RWPE2 (cell line): ENCODE results near the gene CD86.
A peak's percentile ranks its signal among the peaks of the same experiment; 100 is the strongest.

ENCODE experiments used
- ATAC-seq: fragments of 200-7000 bp; cut with Tn5 transposase; 3 replicates; pipeline ENCODE4 v1.9.1; 2021; ENCODE audit warnings: low read depth
- DNase-seq: peaks from one replicate; pipeline ENCODE4 v3.0.0-alpha.2; 2020; ENCODE audit warnings: low spot score
- H3K27ac ChIP-seq: fragments of 450-650 bp; 2 replicates; pipeline ENCODE4 v1.5.1; 2017; ENCODE audit warnings: mild to moderate bottlenecking; ENCODE audit not compliant: poor library complexity, severe bottlenecking
- H3K27me3 ChIP-seq: fragments of 250-450 bp; sonication (Bioruptor Pico); 2 replicates; pipeline ENCODE4 v1.5.1; 2021; ENCODE audit warnings: mild to moderate bottlenecking, moderate library complexity; ENCODE audit not compliant: insufficient read depth, poor library complexity, severe bottlenecking
- H3K36me3 ChIP-seq: fragments of 250-450 bp; sonication (Bioruptor Pico); 2 replicates; pipeline ENCODE4 v1.5.1; 2020; ENCODE audit warnings: low read depth, mild to moderate bottlenecking, moderate library complexity
- H3K4me1 ChIP-seq: fragments of 250-450 bp; sonication (Bioruptor Pico); 2 replicates; pipeline ENCODE4 v1.5.1; 2021; ENCODE audit warnings: mild to moderate bottlenecking, moderate library complexity; ENCODE audit not compliant: insufficient read depth, poor library complexity, severe bottlenecking
- H3K4me3 ChIP-seq: fragments of 250-450 bp; sonication (Bioruptor Pico); 2 replicates; pipeline ENCODE4 v1.5.1; 2021; ENCODE audit warnings: mild to moderate bottlenecking, moderate library complexity; ENCODE audit not compliant: severe bottlenecking
- H3K9me3 ChIP-seq: fragments of 250-450 bp; sonication (Bioruptor Pico); 2 replicates; pipeline ENCODE4 v1.5.1; 2021; ENCODE audit warnings: mild to moderate bottlenecking, moderate library complexity; ENCODE audit not compliant: severe bottlenecking
- TF ChIP-seq, protein P1 (sequence below): fragments of 450-650 bp; IDR thresholded peaks from one replicate; pipeline ENCODE4 v1.5.1; 2017; ENCODE audit warnings: mild to moderate bottlenecking, moderate library complexity; ENCODE audit not compliant: poor library complexity, severe bottlenecking

Gene CD86

DNA sequence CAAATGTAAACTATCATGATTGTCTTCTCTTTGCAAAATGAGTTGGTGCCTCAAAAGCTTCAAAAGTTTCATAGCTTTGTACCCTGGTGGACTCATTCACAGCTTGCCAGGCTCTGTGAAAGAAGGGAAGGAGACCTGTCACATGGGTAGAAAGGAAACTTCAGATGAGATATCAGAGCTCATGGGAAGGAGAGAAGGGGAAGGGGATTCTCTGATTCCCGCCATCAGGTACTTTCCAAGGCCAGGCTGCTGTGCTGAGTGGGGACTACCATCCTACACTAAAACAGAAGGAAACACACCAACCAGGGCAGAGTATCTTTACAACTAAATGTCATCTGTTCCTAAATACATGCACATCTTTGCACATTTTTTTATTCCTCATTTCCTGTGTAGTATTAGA is 42.3 kb upstream of the CD86 start:
- Histone ChIP-seq H3K27me3 (no peaks in the 10 kb centered on the region), H3K36me3 (no peaks in the 10 kb centered on the region), H3K9me3 (no peaks in the 10 kb centered on the region), H3K27ac (no peak overlapping the region), H3K4me1 (peaks cover 6% of the 10 kb centered on the region), H3K4me3 (no peak overlapping the region)
- ATAC-seq (no peak), DNase-seq (no peak)
- TF ChIP-seq, protein P1, sequence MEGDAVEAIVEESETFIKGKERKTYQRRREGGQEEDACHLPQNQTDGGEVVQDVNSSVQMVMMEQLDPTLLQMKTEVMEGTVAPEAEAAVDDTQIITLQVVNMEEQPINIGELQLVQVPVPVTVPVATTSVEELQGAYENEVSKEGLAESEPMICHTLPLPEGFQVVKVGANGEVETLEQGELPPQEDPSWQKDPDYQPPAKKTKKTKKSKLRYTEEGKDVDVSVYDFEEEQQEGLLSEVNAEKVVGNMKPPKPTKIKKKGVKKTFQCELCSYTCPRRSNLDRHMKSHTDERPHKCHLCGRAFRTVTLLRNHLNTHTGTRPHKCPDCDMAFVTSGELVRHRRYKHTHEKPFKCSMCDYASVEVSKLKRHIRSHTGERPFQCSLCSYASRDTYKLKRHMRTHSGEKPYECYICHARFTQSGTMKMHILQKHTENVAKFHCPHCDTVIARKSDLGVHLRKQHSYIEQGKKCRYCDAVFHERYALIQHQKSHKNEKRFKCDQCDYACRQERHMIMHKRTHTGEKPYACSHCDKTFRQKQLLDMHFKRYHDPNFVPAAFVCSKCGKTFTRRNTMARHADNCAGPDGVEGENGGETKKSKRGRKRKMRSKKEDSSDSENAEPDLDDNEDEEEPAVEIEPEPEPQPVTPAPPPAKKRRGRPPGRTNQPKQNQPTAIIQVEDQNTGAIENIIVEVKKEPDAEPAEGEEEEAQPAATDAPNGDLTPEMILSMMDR = no peak

DNA sequence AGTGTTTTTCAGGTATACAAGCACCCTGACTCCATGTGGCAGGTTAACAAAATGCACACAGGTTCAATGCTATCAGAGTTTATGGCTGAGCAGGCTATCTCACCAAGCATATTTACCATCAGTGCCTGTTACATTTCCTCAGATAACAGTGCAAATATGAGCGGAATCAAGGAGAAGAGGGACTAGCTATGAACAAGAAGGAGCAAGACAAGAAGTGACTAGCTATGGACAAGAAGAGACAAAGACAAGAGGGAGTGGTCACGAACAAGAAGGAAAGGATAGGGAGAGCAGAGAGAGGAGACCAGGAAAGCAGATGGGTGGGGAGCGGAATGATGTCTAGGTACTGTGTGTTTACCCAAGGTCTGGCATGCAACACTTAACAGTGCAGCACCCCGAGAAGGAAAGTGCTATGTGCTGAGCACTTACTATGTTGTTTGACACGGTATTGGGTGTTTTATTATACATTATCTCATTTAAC is 41.7 kb upstream of the CD86 start:
- ATAC-seq (peak; percentile 35; the same call in 2 of the 3 replicates), DNase-seq (no peak)
- no peak overlapping the region for H3K4me3 ChIP-seq
- no peaks in the 10 kb centered on the region for H3K27me3 ChIP-seq
- peaks cover 6% of the 10 kb centered on the region for H3K4me1 ChIP-seq
- no peak overlapping the region for H3K27ac ChIP-seq
- TF ChIP-seq, protein P1 = no peak
- no peaks in the 10 kb centered on the region for H3K9me3 ChIP-seq
- H3K36me3 ChIP-seq = no peaks in the 10 kb centered on the region

DNA sequence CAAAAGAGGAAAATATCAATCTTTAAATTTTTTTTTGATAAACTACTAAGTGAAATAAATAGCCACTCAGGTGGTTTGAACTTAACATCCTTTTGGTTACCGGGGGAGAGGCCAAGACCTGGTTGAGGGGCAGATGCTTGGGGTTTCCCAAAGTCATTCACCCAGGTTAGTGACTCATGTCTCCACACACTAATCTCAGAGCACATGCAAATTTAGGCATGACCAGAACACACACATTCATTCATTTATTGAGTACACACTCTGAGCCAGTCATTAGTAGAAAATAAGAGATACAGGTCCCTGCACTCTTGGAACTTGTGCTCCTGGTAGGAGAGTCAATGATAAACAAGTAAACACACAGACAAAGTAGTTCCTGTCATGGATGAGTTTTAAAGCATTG is 40.4 kb upstream of the CD86 start:
- no peak overlapping the region for H3K27ac ChIP-seq

GRCh38 chr3:122019493-122019892 is 35.7 kb upstream of the CD86 start:
- Histone ChIP-seq H3K4me3 (no peak overlapping the region), H3K27ac (no peak overlapping the region), H3K4me1 (peaks cover 3% of the 10 kb centered on the region), H3K27me3 (no peaks in the 10 kb centered on the region), H3K9me3 (no peaks in the 10 kb centered on the region), H3K36me3 (no peaks in the 10 kb centered on the region)
- no peak for DNase-seq
- TF ChIP-seq, protein P1 = no peak
- no peak for ATAC-seq

More for the DNA sequence above, 40.4 kb upstream of the CD86 start:
- Histone ChIP-seq H3K27me3 (no peaks in the 10 kb centered on the region), H3K9me3 (no peaks in the 10 kb centered on the region), H3K4me1 (peaks cover 6% of the 10 kb centered on the region), H3K4me3 (no peak overlapping the region), H3K36me3 (no peaks in the 10 kb centered on the region)
- TF ChIP-seq, protein P1 = no peak
- ATAC-seq = no peak
- no peak for DNase-seq

GRCh38 chr3:122021037-122021436 is 34.1 kb upstream of the CD86 start:
- peaks cover 3% of the 10 kb centered on the region for H3K4me1 ChIP-seq
- TF ChIP-seq, protein P1 = no peak
- no peak overlapping the region for H3K27ac ChIP-seq
- H3K4me3 ChIP-seq = no peak overlapping the region
- ATAC-seq = no peak
- H3K36me3 ChIP-seq = no peaks in the 10 kb centered on the region
- H3K27me3 ChIP-seq = no peaks in the 10 kb centered on the region
- no peak for DNase-seq
- H3K9me3 ChIP-seq = no peaks in the 10 kb centered on the region
